ENCODE measurements around the gene RNF175.

RNF175 gene

DNA sequence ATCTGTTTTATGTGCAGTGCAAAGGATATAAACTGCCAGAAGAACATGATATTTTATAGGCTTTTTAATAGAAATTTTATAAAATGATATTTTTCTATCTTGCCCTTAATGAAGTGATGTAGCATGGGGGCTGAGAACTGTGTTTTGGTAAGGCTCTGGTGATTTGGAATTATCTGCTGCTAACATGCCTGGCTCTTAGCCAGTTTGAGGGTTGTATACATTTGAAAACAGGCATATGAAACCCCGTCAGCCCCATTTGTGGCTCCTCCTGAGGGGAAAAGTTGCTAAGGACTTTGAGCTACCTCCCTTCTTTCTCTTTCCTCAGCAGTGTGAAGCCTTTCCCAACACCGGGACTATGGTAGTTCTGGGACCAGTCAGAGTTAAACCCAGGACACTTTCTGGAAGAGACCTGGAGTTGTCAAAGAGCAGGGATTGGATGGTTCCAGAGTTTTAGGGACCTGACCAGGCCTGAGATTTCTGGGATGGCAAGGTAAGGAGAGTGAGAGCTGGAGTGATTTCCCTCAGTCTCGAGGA is 24.4 kb upstream of the RNF175 start:
- DNase-seq, result no peak

DNA sequence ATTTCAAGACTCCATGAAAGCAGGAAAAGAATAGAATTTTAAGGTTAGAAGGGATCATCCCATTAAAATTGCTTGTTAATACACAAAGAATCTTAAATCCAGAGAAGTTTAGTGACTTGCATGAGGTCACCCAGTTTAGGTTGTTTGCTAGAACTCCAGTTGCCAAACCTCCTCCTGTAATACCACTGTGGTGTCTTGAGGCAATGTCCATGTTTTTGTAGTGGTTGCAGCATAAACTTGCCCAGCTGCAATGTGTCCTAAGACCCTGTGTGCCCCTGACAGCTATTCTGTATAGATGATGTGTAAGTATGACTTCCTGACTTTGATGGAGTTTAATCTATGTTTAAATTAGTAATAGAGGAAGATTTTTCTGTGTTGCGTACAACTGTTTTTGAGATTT is 22.8 kb upstream of the RNF175 start:
- no peak for DNase-seq

DNA sequence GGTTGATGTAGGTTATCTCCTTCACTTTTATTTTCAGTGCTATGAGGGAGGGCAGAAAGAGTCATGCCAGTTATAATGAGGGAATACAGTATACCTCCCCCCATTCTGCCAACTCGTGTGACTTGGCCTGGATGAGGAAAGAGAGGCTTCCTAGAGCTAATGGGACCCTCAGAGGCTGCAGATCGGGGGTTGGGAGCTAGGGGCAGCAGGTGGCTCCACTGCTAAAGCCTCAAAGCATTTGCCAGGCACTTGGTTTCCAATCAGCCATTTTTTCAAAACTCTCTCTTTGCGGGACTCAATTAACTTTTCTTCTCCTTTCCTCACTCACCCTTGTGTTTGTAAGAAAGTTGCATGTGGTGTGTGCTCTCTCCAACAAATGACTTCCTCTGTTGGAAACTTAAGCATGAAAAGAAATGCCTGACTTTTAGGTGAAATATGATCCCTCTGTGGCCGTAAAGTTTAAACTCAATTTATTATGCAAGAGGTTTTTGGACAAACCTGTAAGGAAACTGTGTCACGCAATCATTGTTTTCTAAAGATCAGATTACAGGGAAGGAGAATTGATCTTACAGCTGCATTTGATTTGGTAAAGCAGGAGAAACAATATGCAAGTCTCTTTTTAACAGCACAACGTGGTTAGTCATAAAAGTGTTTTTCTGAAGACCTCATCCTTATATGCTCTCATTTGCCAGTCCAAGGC is 22.0 kb upstream of the RNF175 start:
- DNase-seq, result no peak

DNA sequence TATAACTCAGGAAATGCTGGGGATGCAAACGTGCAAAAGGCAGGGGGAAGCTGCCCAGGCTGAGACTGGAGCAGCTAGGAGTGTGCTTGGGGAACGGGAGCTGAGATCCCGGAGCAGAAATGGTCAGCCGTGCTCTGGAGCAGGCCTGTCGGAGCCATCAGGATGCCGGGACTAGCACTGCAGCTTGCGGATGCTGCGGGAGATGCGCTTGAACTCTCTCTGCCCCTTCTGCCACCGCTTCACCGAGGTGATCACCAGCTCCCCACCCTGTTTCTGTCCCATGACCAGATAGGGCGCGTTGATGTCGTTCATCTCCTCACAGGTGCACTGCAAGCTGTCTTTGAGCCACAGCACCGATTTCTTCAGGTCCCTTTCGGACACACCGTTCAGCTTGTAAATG is 21.5 kb upstream of the RNF175 start:
- no peak for DNase-seq

DNA sequence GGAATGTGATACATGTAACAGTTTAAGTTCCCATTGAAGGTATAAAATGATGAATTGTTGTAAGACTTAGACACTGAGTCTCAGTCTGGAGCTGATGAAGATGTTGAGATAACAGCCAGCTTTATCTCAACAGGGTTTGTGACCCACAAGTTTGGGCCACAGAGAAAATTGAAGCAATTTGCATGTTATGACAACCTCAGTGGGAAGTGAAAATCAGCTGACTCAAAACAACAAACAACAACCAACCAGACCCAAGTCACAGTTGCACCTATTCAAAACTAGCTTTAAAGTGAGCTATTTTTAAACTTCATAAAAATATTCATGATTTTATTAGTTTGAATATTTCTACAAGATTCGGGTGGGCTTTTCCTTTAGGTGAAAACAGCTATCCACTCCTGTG is 21.1 kb upstream of the RNF175 start:
- no peak for DNase-seq

DNA sequence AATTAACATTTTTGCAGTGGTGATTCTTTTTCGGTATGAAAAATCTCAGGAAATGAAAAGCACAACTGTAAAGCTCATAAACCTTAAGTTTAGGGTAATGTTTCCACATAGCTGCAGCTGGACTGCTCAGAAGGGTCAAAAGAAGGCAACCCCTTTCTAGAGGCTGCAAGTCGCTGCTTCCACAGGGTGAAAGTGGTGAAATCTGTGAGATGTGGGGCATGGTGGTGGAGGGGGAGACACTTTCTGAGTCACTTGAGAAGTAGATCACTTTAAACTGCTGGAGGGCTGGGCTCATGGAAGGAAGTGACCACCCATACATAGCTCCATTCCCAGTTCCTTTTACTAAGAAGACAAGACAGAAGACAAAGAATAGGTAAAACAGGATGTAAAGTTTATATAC is 20.4 kb upstream of the RNF175 start:
- no peak for DNase-seq

DNA sequence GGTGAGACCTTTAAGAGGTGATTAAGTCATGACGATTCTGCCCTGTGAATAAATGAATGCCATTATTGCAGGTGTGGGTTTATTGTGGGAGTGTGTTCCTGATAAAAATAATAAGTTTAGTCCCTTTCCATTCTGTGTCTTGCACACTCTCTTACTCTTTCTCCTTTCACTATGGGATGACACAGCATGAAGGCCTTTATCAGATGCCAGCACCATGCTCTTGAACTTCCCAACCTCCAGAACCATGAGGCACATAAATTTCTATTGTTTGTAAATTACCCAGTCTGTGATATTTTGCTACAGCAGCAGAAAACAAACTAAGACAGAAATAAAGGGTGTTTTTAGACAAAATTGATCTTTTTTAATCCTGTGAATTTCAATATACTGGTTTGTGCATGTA is 18.6 kb upstream of the RNF175 start:
- DNase-seq, result no peak

DNA sequence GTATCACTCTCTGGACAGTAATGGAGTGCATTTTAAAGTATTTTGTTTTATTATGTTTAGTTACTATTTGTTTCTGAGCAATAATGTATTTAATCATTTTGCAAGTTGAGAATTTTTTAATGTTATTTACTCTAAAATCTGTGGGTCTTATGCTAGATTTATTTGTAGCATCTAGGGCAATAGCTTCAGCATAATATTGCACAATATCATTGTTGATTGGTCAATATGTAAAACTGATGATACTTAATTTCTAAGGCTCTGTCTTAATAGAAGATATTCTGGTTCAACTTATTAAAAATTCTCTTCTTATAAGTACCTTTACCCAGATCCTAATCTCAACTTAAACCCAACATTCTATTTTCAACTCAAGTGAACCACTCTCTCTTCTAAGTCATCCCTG is 17.6 kb upstream of the RNF175 start:
- DNase-seq, result no peak

DNA sequence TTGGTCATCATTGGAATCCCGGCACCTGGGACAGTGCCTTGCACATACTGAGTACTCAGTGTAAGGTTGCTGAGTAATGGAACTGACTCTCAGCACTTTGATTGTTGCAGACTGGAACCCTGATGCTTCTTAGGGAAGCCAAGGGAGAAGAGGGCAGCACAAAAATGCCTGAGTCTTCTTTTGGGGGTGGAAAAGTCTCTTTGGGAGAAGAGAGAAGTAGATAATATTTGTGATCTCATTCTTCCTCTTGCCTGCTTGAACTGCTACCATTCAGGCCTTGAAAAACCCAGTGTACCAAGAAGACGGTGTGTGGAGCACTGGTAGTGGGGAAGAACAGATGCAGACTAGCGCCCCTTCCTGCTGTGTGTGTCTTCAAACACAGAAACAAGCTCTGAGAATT is 16.8 kb upstream of the RNF175 start:
- DNase-seq, result no peak

DNA sequence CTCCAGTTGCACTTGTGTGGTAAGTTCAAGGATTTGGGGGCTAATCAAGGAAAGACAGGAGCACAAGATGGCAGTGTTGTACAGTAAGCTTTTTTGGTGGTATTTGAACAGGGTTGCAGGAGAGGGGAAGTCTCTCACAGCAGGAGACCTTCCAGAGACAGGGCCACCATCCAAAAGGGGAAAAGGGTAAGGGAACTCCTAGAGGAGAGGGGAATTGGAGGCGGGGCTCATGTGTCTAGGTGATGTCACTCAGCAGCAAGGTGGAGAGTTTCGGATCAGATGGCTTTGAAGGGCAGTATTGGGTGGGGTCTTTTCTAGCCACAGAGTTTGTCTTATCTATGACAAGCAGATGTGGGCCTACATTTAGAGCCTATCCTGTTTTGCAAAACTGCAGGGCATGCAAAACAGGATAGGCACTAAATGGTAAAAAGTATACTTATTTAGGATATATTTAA is 13.4 kb upstream of the RNF175 start:
- DNase-seq, result no peak

DNA sequence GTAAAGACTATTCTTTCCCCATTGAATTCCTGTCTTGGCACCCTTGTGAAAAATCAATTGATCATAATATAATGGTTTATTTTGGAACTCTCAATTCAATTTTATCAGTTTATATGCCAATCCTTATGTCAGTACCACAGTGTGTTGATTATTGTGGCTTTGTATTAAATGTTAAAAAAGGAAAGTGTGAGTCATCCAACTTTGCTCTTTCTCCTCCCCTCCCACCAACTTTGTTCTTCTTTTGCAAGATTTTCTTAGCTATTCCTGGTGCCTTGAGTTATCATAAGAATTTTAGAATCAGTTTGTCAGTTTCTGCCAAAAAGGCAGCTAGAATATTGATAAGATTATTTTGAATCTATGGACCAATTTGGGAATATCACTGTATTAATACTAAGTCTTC is 11.2 kb upstream of the RNF175 start:
- no peak for DNase-seq

DNA sequence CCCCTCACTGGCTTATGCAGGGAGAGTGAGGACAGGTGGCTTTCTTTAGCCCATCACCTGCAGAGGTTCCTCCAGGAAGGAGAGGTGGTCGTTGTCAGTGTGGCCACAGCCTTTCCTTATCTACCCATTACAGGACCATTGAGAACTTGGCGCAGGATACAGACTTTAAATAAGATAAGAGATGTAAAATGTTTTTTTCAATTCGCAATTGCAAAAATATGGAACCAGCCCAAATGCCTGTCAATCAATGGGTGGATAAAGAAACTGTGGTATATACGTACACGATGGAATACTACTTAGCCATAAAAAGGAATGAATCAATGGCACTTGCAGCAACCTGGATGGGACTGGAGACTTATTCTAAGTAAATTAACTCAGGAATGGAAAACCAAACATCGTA is 6.9 kb upstream of the RNF175 start:
- DNase-seq, result no peak

DNA sequence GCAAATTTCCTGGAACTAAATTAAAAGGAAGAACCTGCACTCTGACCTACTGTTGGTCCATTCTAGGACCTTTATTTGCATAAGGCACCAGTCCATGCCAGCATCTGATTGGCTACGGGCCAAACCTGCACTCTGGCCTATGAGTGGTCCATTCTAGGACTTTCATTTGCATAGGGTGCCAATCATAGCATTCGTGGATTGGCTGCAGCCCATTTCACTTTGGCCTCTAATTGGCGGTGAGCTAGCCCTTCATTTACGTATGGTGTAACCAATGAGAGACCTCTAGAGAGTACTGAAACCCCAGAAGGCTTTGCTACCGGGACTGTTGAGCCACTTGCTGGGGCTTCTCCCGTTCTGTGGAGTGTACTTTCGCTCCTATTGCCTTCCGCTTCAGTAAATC is 6.1 kb upstream of the RNF175 start:
- DNase-seq, result no peak

DNA sequence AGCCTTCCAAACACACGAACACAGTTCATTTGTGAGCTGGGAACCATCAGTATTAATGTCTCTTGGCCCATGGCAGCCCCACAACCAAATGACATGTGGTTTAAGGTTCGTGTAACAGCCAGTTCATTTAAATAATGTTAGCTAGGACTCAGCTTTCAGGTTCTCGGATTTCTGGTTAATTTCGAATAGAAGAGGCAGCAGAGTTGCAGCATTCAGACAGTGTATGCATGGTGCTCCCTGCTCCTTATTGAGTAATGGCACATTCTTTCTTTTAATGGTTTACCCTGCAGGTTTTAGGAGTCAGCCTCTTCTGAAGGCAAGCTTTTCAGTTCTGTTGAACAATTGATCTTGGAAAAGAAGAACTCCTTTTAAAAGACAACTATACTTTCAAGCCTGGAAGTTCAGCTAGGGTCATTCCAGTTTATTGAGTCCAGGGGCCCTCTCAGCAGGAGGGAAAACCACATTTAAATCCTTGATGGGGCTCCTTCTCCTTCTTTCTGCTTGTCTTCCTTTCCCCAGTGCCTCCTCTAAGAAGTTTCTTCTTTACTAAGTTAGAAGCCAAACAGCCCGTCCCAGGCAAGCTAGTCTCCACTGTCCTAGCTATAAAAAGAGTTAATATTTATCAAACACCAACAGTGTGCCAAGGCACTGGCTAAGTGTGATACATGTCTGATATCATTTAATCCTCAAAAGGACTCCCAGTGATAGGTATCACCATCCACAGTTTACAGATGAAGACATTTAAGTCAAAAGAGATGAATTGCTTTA is 5.0 kb upstream of the RNF175 start:
- no peak for DNase-seq

DNA sequence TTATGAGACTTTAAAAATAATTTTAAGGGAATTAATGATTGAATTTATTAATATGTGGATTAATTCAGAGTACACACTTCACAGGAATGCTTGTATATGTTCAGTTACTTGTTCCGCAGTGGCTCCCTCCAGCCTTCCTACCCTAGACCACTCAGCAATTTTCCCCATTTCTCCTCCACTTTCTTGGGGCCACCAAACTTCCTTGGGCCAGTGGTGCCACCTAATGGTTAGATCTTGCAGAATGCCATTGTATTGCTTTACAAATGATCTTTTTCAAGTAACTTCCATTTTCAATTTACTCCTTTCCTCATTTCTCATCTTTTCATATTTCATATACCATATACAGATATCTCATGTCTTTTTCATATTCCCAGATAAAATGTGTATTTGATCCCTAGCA is 3.6 kb upstream of the RNF175 start:
- DNase-seq, result no peak

DNA sequence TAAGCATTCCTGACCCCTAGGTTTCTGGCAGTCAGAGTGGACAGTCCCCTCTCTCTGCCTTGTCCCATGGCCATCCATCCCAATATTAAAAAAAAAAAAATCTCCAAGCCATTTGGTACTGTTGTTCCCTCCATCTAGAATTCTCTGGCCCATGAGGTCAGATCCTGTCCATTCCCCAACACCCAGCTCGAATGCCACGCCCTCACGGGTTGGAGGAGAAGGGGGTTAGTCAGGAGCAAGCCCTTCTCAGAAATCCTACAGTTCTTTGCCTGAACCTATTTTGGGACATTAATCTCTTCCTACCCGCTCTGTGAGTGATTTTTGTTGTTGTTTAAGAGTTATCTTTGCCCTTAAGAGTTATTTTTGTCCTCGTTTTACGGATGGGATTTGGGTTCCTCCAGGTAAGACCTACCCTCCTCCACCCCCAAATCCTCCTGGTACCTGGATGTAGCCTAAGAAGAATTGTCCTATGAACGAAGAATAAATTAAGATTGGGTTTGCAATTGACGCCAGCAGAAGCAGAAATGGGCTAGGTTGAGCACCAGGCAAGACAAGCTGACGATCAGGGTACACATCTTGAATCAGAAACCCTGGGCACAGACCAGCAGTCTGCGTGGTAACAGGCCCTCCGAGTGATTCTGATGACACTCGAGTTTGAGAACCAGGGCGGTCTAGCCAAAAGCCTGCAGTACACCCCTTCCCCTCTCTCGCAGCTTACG is 977 bp downstream of the RNF175 start:
- no peak for DNase-seq

DNA sequence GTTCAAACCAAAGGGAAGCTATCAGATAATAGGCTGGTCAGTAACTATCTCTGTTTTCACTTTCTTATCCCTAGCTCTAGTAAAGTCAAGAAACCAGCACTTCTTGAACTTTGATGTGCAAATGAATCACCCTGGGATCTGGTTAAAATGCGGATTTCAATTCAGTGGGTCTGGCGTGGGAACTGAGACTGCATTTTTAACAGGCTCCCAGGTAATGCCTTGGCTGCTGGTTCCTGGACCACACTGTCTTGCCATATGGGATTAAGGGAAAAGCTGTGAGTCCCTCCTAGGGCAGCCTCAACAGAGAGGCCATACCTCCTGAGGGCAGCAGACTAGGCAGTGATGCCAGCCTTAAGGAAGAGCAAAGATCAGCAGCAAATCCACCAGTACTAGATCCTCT is 1.7 kb downstream of the RNF175 start:
- no peak for DNase-seq

DNA sequence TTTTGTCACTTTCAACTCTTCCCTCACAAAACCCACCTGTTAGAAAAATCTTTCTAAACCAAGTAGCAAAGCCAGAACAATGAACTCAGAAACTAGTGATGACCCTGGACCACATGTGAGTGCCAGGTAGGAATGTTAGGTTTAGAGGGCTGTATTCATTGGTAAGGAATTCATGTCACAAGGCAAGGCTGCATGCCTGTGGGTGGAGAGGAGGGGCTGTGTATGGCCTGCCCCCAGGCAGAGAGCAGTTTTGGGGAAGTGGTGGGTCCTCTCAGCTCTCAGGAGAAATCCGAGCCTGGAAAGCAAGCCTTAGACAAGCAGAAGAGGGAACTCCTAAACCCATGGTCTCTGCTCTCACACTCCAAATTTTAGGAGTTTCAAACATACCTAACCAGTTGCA is 2.4 kb downstream of the RNF175 start:
- DNase-seq, result no peak

DNA sequence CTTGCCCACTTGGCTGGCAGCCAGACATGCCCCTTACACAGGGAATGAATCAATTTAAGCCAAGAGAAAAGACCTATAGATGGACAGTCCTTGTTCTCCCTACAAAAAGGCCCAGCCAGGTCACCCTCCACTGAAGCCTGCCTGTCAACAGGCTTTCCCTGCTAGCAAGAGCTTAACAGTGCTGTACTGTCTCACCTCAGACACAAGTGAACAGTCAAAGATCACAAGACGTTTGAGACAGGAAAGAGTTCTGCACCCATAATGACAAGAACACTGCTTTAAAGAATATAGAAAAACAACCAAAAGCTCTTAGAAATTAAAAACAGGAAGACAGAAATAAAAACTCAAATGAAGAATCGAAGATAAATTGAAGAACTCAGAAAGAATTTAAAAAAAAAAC is 4.6 kb downstream of the RNF175 start:
- DNase-seq, result no peak

DNA sequence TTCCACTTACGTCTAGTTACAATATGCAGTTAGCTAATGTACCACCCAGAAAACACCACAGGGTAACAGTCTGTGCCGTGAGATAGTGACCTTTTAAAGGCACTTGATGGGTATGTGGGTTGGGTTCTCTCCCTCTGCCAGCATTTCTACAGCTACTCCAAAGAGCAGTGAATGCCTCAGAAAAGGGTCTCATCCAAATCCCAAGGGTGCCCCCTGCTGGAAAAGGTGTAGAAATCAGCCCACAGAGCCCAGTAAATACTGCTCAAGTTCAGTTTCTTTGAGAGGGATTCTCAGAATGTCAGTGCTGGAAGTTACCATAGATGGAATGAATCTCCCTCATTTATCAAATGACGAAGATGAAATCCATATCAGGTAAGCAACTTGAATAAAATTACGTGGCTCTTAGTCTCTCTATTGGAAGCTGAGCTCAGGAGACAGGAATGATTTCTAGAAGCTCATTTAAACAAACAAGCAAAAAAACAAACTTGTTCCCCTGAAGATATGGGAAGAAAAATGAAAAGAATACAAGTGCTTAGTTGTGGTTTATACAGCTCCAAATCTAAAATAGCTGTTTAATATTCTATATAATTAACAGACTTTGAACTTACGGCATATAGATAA is 9.5 kb downstream of the RNF175 start:
- peak; percentile 44 for DNase-seq

DNA sequence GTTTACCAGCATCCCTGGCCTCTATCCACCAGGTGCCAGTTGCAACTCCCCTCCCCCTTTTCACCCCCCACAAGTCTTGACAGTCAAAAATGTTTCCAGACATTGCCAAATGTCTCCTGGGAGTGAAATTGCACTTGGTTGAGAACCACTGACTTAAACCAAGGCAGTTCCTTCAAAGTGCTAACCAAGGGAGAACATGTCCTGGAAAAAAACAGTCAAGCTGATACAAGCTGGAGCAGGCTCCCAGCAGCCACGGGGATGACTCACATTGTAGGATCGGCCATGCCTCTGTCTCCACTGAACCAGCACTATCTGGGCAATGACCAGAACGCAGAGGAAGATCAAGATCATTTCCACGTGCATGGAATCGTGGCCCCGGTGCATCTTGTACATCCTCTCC is 11.4 kb downstream of the RNF175 start:
- no peak for DNase-seq

DNA sequence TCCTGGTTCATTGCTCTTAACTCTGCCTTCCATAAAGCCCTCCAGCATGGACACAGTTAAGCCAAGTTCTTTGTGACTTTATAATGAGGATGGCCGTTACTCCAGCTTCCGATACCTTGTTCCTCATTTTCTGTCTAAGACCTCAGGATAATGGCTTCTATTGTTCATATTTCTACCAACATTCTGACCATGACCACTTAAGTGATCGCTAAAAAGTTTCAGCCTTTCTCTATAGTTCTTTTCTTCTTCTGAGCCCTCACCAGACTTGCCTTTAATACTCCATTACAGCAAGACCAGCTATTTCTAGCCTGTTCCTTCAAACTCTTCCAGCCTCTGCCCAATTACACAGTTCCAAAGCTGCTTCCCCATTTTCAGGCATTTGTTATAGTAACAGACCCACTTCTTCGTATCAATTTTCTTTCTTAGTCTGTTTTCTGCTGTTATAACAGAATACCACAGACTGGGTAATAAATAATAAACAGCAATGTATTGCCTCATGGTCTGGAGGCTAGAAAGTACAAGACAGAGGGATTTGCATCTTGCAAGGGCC is 12.3 kb downstream of the RNF175 start:
- no peak for DNase-seq

DNA sequence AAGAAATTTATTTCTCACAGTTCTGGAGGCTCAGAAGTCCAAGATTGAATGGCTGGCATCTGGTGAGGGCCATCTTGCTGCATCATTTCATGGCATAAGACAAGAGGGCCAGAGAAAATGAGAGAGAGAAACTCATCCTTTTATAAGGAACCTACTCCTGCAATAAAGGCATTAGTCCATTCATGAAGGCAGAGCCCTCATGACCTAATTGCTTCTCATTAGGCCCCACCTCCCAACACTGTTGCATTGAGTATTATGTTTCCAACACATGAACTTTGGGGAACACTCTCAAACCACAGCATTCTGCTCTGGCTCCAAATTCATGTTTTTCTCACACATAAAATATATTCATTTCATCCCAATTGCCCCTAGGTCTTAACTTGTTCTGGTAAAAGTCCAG is 14.2 kb downstream of the RNF175 start:
- no peak for DNase-seq
